ENCODE results near the gene CHRM2.

The CHRM2 gene

DNA sequence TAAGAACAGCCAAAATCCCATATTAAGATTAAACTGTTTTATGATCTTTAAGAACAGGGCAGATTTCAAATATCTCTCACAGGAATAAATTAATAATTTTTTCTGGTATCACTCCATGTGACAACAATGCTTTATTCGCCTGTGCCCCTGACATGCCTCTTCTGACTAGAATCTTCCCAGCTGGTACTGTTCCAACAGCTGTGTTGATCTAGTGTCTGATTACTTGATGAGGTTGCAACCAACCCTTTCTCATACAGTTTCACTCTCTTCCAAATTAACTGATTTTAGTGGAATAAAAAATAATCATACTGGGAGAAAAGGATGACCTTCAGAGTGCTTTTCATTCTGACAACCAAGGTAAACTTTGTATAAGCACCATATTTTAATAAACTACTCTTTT is 151.9 kb downstream of the CHRM2 start:
- Histone ChIP-seq H3K4me3 (ENCODE audit: low read depth in 1 of 2, low read length in 1 of 2) (no peak overlapping the region), H3K9me3 (no peaks in the 10 kb centered on the region), H3K27ac (no peak overlapping the region), H3K4me1 (ENCODE audit: control insufficient read depth in 1 of 2, insufficient read depth in 1 of 2, low read depth in 1 of 2, low read length in 1 of 2) (no peaks in the 10 kb centered on the region), H3K36me3 (no peaks in the 10 kb centered on the region), H3K27me3 (no peaks in the 10 kb centered on the region)
- TF ChIP-seq, protein P1, sequence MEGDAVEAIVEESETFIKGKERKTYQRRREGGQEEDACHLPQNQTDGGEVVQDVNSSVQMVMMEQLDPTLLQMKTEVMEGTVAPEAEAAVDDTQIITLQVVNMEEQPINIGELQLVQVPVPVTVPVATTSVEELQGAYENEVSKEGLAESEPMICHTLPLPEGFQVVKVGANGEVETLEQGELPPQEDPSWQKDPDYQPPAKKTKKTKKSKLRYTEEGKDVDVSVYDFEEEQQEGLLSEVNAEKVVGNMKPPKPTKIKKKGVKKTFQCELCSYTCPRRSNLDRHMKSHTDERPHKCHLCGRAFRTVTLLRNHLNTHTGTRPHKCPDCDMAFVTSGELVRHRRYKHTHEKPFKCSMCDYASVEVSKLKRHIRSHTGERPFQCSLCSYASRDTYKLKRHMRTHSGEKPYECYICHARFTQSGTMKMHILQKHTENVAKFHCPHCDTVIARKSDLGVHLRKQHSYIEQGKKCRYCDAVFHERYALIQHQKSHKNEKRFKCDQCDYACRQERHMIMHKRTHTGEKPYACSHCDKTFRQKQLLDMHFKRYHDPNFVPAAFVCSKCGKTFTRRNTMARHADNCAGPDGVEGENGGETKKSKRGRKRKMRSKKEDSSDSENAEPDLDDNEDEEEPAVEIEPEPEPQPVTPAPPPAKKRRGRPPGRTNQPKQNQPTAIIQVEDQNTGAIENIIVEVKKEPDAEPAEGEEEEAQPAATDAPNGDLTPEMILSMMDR (IDR thresholded peaks at IDR 0.05), result no peak

GRCh38 chr7:137025469-137026175 is 157.2 kb downstream of the CHRM2 start:
- H3K4me3 ChIP-seq (ENCODE audit: low read depth in 1 of 2, low read length in 1 of 2), result no peak overlapping the region
- no peaks in the 10 kb centered on the region for H3K4me1 ChIP-seq (ENCODE audit: control insufficient read depth in 1 of 2, insufficient read depth in 1 of 2, low read depth in 1 of 2, low read length in 1 of 2)
- H3K27ac ChIP-seq, result no peak overlapping the region
- H3K36me3 ChIP-seq, result no peaks in the 10 kb centered on the region
- TF ChIP-seq, protein P1 (IDR thresholded peaks at IDR 0.05), result no peak
- no peaks in the 10 kb centered on the region for H3K27me3 ChIP-seq
- H3K9me3 ChIP-seq, result peaks cover 1% of the 10 kb centered on the region

DNA sequence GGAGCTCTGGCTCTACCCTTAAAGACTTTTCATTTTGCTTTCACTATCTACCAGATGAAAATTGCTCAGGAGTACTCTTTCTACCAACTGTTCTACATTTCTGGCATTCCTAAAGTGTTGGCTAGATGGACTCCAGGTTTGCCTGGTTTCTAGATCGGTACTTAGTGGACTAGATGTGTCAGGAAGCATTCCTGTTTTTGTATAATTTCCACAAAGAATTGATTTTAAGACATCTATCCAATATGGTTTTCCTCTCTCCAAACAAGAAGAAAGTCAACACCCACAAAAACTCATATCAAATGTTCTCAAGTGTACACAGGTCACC is 157.7 kb downstream of the CHRM2 start:
- peaks cover 3% of the 10 kb centered on the region for H3K9me3 ChIP-seq
- H3K4me3 ChIP-seq (ENCODE audit: low read depth in 1 of 2, low read length in 1 of 2), result no peak overlapping the region
- H3K27me3 ChIP-seq, result no peaks in the 10 kb centered on the region
- TF ChIP-seq, protein P1 (IDR thresholded peaks at IDR 0.05), result no peak
- no peak overlapping the region for H3K27ac ChIP-seq
- H3K36me3 ChIP-seq, result no peaks in the 10 kb centered on the region
- H3K4me1 ChIP-seq (ENCODE audit: control insufficient read depth in 1 of 2, insufficient read depth in 1 of 2, low read depth in 1 of 2, low read length in 1 of 2), result no peaks in the 10 kb centered on the region

GRCh38 chr7:137032436-137032835 is 164.0 kb downstream of the CHRM2 start:
- peaks cover 3% of the 10 kb centered on the region for H3K9me3 ChIP-seq
- no peak overlapping the region for H3K4me3 ChIP-seq (ENCODE audit: low read depth in 1 of 2, low read length in 1 of 2)
- no peak overlapping the region for H3K27ac ChIP-seq
- H3K27me3 ChIP-seq, result no peaks in the 10 kb centered on the region
- H3K36me3 ChIP-seq, result no peaks in the 10 kb centered on the region
- H3K4me1 ChIP-seq (ENCODE audit: control insufficient read depth in 1 of 2, insufficient read depth in 1 of 2, low read depth in 1 of 2, low read length in 1 of 2), result no peaks in the 10 kb centered on the region
- TF ChIP-seq, protein P1 (IDR thresholded peaks at IDR 0.05), result no peak

- Histone ChIP-seq H3K9me3 (no peaks in the 10 kb centered on the region), H3K4me1 (ENCODE audit: control insufficient read depth in 1 of 2, insufficient read depth in 1 of 2, low read depth in 1 of 2, low read length in 1 of 2) (no peaks in the 10 kb centered on the region), H3K4me3 (ENCODE audit: low read depth in 1 of 2, low read length in 1 of 2) (no peak overlapping the region), H3K27me3 (no peaks in the 10 kb centered on the region), H3K36me3 (no peaks in the 10 kb centered on the region), H3K27ac (no peak overlapping the region)
- TF ChIP-seq, protein P1 (IDR thresholded peaks at IDR 0.05), result no peak
These were observed 168.3 kb downstream of the CHRM2 start for GRCh38 chr7:137036768-137037167.
